ENCODE data around the gene PTRH2. TPM values are rescaled to one million over a fixed set of nuclear protein-coding genes. Genes with fewer than 3 reads are reported as not detected.

Gene PTRH2
- total RNA-seq, 1 experiment from 2014 or later: 40.8 TPM

DNA sequence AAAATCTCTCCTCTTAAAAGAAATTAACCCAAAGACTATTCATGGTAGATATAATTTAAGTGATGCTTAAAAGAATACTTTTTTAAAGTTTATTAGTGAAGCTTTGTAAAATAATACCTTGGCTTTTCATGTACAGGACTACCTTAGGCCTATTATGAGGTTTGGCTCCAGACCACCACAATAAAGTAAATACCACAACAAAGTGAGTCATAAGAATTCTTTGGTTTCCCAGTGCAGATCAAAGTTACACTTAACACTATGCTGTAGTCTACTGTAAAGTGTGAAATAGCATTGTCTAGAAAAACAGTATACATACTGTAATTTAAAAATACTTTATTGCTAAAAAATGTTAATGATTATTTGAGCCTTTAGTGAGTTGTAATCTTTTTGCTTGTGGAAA is 55.9 kb downstream of the PTRH2 start:
- Histone ChIP-seq H3K4ac (ENCODE audit: low read depth, low read length) (no peak overlapping the region), H3K79me2 (ENCODE audit: insufficient read depth, low read length) (no peaks in the 10 kb centered on the region; the same call in 1 of the 2 replicates)

More for the DNA sequence above, 55.9 kb downstream of the PTRH2 start:
- H3K4me3 Mint-ChIP-seq: no peak overlapping the region
- Histone ChIP-seq H2AFZ (ENCODE audit: low read length) (no peak overlapping the region), H4K8ac (replicated peaks; ENCODE audit: insufficient read length, low read depth, low read length) (no peak overlapping the region), H3K23ac (ENCODE audit: insufficient read length, low read depth, low read length) (no peak overlapping the region), H3K14ac (ENCODE audit: insufficient read depth, low read length) (no peak overlapping the region), H4K91ac (ENCODE audit: insufficient read length, low read depth, low read length) (no peak overlapping the region), H3K9ac (ENCODE audit: extremely low read depth, insufficient read length, low read length) (no peak overlapping the region), H3K27ac (ENCODE audit: insufficient read length, low read depth, low read length) (no peak overlapping the region), H3K23me2 (ENCODE audit: insufficient read length, low read depth, low read length, poor library complexity, severe bottlenecking) (no peaks in the 10 kb centered on the region), H3K4me2 (ENCODE audit: insufficient read depth, insufficient read length, low read length) (no peak overlapping the region), H3K4me1 (ENCODE audit: insufficient read depth, low read length) (no peaks in the 10 kb centered on the region), H4K5ac (ENCODE audit: insufficient read length, low read depth, low read length) (no peak overlapping the region), H2AK5ac (ENCODE audit: insufficient read length, low read length) (no peak overlapping the region), H3K79me1 (ENCODE audit: insufficient read depth, low read depth, low read length, poor library complexity, severe bottlenecking) (peaks cover 7% of the 10 kb centered on the region), H4K20me1 (ENCODE audit: control insufficient read depth, insufficient read depth, insufficient read length) (no peaks in the 10 kb centered on the region), H3K56ac (ENCODE audit: insufficient read length, low read depth, low read length) (no peak overlapping the region), H3K27me3 (ENCODE audit: insufficient read depth, low read length) (no peaks in the 10 kb centered on the region), H3K18ac (ENCODE audit: insufficient read length, low read depth, low read length) (no peak overlapping the region), H3K9me3 (ENCODE audit: control insufficient read depth, low read depth, low read length) (no peaks in the 10 kb centered on the region), H2BK15ac (ENCODE audit: low read depth, low read length) (no peak overlapping the region), H2BK5ac (ENCODE audit: insufficient read length, low read length) (no peak overlapping the region), H3T11ph (ENCODE audit: low read length) (no peak overlapping the region), H2BK120ac (ENCODE audit: low read depth, low read length, poor library complexity, severe bottlenecking) (no peak overlapping the region), H2BK12ac (ENCODE audit: insufficient read length, low read depth, low read length) (no peak overlapping the region), H2BK20ac (ENCODE audit: low read depth, low read length, poor library complexity, severe bottlenecking) (no peak overlapping the region)
- DNase-seq: no peak
- H3K27me3 Mint-ChIP-seq (ENCODE audit: low read depth): no peaks in the 10 kb centered on the region
- H3K4me1 Mint-ChIP-seq: no peaks in the 10 kb centered on the region
- H3K36me3 Mint-ChIP-seq (ENCODE audit: insufficient read depth in 1 of 3, low read depth in 3 of 3): peaks cover 66 to 89% (median 86%) of the 10 kb centered on the region in 3 experiments
- TF ChIP-seq, protein P1, sequence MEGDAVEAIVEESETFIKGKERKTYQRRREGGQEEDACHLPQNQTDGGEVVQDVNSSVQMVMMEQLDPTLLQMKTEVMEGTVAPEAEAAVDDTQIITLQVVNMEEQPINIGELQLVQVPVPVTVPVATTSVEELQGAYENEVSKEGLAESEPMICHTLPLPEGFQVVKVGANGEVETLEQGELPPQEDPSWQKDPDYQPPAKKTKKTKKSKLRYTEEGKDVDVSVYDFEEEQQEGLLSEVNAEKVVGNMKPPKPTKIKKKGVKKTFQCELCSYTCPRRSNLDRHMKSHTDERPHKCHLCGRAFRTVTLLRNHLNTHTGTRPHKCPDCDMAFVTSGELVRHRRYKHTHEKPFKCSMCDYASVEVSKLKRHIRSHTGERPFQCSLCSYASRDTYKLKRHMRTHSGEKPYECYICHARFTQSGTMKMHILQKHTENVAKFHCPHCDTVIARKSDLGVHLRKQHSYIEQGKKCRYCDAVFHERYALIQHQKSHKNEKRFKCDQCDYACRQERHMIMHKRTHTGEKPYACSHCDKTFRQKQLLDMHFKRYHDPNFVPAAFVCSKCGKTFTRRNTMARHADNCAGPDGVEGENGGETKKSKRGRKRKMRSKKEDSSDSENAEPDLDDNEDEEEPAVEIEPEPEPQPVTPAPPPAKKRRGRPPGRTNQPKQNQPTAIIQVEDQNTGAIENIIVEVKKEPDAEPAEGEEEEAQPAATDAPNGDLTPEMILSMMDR (conservative IDR thresholded peaks at IDR 0.05): no peak
- no peak overlapping the region for H3K27ac Mint-ChIP-seq
- H3K9me3 Mint-ChIP-seq: peaks cover 0 to 4% of the 10 kb centered on the region in 2 experiments; a peak in 1 of 5 replicates
